Activated T-cell treated with anti-CD3 and anti-CD28 coated beads, Interleukin-2, amount 50 U/mL, for 4 hours (primary cell): ENCODE measurements around the gene B3GALNT2. TPM values are rescaled to one million over a fixed set of nuclear protein-coding genes. Genes with fewer than 3 reads are reported as not detected.
A peak's percentile ranks its signal among the peaks of the same experiment; 100 is the strongest.
"Not testable (repeated sequence)": the region's sequence is repeated elsewhere in the genome, so short reads cannot be mapped to it uniquely, and the experiment has no call there.

Experiments used
- ATAC-seq, 2 donors: fragments of 200-7000 bp; cut with Tn5 transposase; one replicate each; pipeline ENCODE4 v1.10.0; 2021
- DNase-seq: peaks from one replicate; pipeline ENCODE4 v3.0.0-alpha.2; 2020
- H3K27me3 Mint-ChIP-seq: one replicate; pipeline ENCODE4 v1.8.0; 2021; ENCODE audit warnings: low read depth, mixed read lengths
- H3K36me3 Mint-ChIP-seq: one replicate; pipeline ENCODE4 v1.8.0; 2022; ENCODE audit warnings: mixed read lengths; ENCODE audit not compliant: insufficient read depth
- H3K4me1 Mint-ChIP-seq: one replicate; pipeline ENCODE4 v1.8.0; 2021; ENCODE audit warnings: low read depth, mixed read lengths
- H3K4me3 Mint-ChIP-seq: one replicate; pipeline ENCODE4 v1.8.0; 2021; ENCODE audit warnings: mild to moderate bottlenecking, moderate library complexity, mixed read lengths
- H3K9me3 Mint-ChIP-seq: one replicate; pipeline ENCODE4 v1.8.0; 2021; ENCODE audit warnings: mixed read lengths
- total RNA-seq, 3 donors: library from RNA; stranded (reverse); gene quantifications; one replicate each; pipeline ENCODE4 v1.2.1, GENCODE V29; 2021

B3GALNT2 gene
- 10 to 100 TPM in 2 of 3 donors, 1 to 10 TPM in 1; 9.3 to 11.9 (median 10.2) TPM for total RNA-seq

- H3K36me3 Mint-ChIP-seq = no peaks in the 10 kb centered on the region
- no peak for DNase-seq
- H3K4me3 Mint-ChIP-seq = peak within 1 kb of the TSS; percentile 92
- no peaks in the 10 kb centered on the region for H3K27me3 Mint-ChIP-seq
- peaks cover 20% of the 10 kb centered on the region for H3K4me1 Mint-ChIP-seq
- no peaks in the 10 kb centered on the region for H3K9me3 Mint-ChIP-seq
- peak; percentile 68 to 69 for ATAC-seq
These were observed at the start of gene B3GALNT2 for GRCh38 chr1:235504122-235504493. TSS of gene B3GALNT2 (minus strand) at chr1:235504452. CDS start at chr1:235504252, 200 bp downstream.

- H3K4me1 Mint-ChIP-seq = no peaks in the 10 kb centered on the region
- H3K36me3 Mint-ChIP-seq = no peaks in the 10 kb centered on the region
- no peaks in the 10 kb centered on the region for H3K27me3 Mint-ChIP-seq
- H3K4me3 Mint-ChIP-seq = no peak overlapping the region
- H3K9me3 Mint-ChIP-seq = no peaks in the 10 kb centered on the region
- DNase-seq (no peak), ATAC-seq (no peak)
These were observed 48.9 kb upstream of the B3GALNT2 start for GRCh38 chr1:235553112-235553551.

GRCh38 chr1:235552146-235552716, 48.0 kb upstream of the B3GALNT2 start:
- H3K4me3 Mint-ChIP-seq = no peak overlapping the region
- ATAC-seq (no peak), DNase-seq (no peak)
- H3K4me1 Mint-ChIP-seq = no peaks in the 10 kb centered on the region
- no peaks in the 10 kb centered on the region for H3K36me3 Mint-ChIP-seq
- H3K27me3 Mint-ChIP-seq = no peaks in the 10 kb centered on the region
- no peaks in the 10 kb centered on the region for H3K9me3 Mint-ChIP-seq

GRCh38 chr1:235549351-235550139, 45.3 kb upstream of the B3GALNT2 start:
- no peak overlapping the region for H3K4me3 Mint-ChIP-seq
- H3K27me3 Mint-ChIP-seq = no peaks in the 10 kb centered on the region
- no peaks in the 10 kb centered on the region for H3K9me3 Mint-ChIP-seq
- ATAC-seq (no peak), DNase-seq (no peak)
- no peaks in the 10 kb centered on the region for H3K4me1 Mint-ChIP-seq
- H3K36me3 Mint-ChIP-seq = no peaks in the 10 kb centered on the region

- not testable (repeated sequence) for ATAC-seq, H3K27me3 Mint-ChIP-seq, H3K4me1 Mint-ChIP-seq, DNase-seq, H3K4me3 Mint-ChIP-seq, H3K9me3 Mint-ChIP-seq, H3K36me3 Mint-ChIP-seq
These were observed 42.3 kb upstream of the B3GALNT2 start for GRCh38 chr1:235546369-235547155.

GRCh38 chr1:235545292-235545930, 41.2 kb upstream of the B3GALNT2 start:
- Mint-ChIP-seq H3K4me3 (no peak overlapping the region), H3K4me1 (no peaks in the 10 kb centered on the region), H3K27me3 (no peaks in the 10 kb centered on the region), H3K9me3 (no peaks in the 10 kb centered on the region), H3K36me3 (no peaks in the 10 kb centered on the region)
- DNase-seq (no peak), ATAC-seq (no peak)

GRCh38 chr1:235542845-235543244, 38.6 kb upstream of the B3GALNT2 start:
- H3K4me1 Mint-ChIP-seq, H3K9me3 Mint-ChIP-seq, ATAC-seq, H3K27me3 Mint-ChIP-seq, H3K4me3 Mint-ChIP-seq, H3K36me3 Mint-ChIP-seq, DNase-seq: not testable (repeated sequence)

- Mint-ChIP-seq H3K36me3 (no peaks in the 10 kb centered on the region), H3K27me3 (no peaks in the 10 kb centered on the region), H3K4me1 (no peaks in the 10 kb centered on the region), H3K4me3 (no peak overlapping the region), H3K9me3 (no peaks in the 10 kb centered on the region)
- DNase-seq (no peak), ATAC-seq (no peak)
These were observed 29.4 kb upstream of the B3GALNT2 start for GRCh38 chr1:235533476-235534168.

GRCh38 chr1:235532360-235532759, 28.1 kb upstream of the B3GALNT2 start:
- H3K4me3 Mint-ChIP-seq = no peak overlapping the region
- DNase-seq (no peak), ATAC-seq (no peak)
- no peaks in the 10 kb centered on the region for H3K4me1 Mint-ChIP-seq
- H3K27me3 Mint-ChIP-seq = no peaks in the 10 kb centered on the region
- no peaks in the 10 kb centered on the region for H3K36me3 Mint-ChIP-seq
- no peaks in the 10 kb centered on the region for H3K9me3 Mint-ChIP-seq

GRCh38 chr1:235527196-235527814, 23.1 kb upstream of the B3GALNT2 start:
- DNase-seq = no peak
- H3K4me1 Mint-ChIP-seq = no peaks in the 10 kb centered on the region
- H3K36me3 Mint-ChIP-seq = no peaks in the 10 kb centered on the region
- H3K27me3 Mint-ChIP-seq = no peaks in the 10 kb centered on the region
- H3K9me3 Mint-ChIP-seq = no peaks in the 10 kb centered on the region
- no peak for ATAC-seq
- no peak overlapping the region for H3K4me3 Mint-ChIP-seq

- Mint-ChIP-seq H3K36me3 (no peaks in the 10 kb centered on the region), H3K9me3 (no peaks in the 10 kb centered on the region)
These were observed 21.1 kb upstream of the B3GALNT2 start for GRCh38 chr1:235525314-235525713.

GRCh38 chr1:235516862-235517446, 12.7 kb upstream of the B3GALNT2 start:
- ATAC-seq (no peak), DNase-seq (no peak)
- Mint-ChIP-seq H3K4me1 (no peaks in the 10 kb centered on the region), H3K9me3 (no peaks in the 10 kb centered on the region), H3K27me3 (peaks cover 3% of the 10 kb centered on the region), H3K36me3 (no peaks in the 10 kb centered on the region), H3K4me3 (no peak overlapping the region)

More at GRCh38 chr1:235525314-235525713, 21.1 kb upstream of the B3GALNT2 start:
- ATAC-seq = no peak
- no peaks in the 10 kb centered on the region for H3K4me1 Mint-ChIP-seq
- H3K4me3 Mint-ChIP-seq = no peak overlapping the region
- peaks cover 2% of the 10 kb centered on the region for H3K27me3 Mint-ChIP-seq
- DNase-seq = no peak

GRCh38 chr1:235515844-235516512, 11.7 kb upstream of the B3GALNT2 start:
- Mint-ChIP-seq H3K27me3 (peaks cover 3% of the 10 kb centered on the region), H3K36me3 (no peaks in the 10 kb centered on the region), H3K4me3 (no peak overlapping the region), H3K9me3 (no peaks in the 10 kb centered on the region), H3K4me1 (no peaks in the 10 kb centered on the region)
- DNase-seq = no peak
- no peak for ATAC-seq
